Measurements from ENCODE around the gene LTF.

DNA sequence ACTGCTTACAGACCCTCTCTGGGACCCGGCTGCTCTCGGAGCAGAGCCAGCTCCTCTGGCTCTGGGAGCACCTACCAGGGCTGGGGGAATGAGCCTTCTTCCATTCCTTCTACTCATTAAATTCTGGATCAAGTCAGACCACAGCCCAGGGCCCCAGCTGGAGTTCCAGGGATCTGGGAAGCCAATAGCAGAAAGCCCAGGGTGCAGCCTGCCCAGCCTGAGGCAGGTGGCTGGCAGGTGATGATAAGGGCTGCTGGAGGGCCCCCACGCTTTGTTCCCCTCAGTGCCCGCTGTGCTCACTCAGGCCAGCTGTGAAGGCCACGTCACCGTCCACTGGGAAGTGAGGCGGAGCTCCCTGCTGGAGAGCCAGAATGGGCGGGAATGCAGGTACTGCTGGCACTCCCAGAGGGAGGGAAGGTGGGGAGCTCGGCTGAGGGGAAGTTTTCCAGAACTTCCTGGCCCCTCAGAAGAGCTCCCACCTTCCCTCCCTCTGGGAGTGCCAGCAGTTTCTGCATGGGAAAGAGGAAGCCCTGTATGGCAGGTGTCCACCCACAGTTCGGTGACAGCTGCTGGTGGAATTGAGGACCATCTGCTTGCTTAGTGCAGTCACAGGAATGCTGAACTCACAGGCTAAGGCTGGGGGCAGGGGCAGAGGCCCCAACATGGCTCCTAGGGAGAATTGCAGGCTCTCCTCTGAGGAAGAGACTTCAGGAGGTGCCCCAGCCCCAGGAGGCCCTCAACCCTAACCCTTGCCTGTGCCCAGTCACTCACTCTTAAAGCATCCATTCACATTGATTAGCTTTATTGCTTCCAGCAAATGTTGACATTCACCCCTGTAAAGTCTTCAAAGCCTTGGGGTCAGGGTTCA, 20.4 kb upstream of the LTF start:
- TF ChIP-seq, protein P1, sequence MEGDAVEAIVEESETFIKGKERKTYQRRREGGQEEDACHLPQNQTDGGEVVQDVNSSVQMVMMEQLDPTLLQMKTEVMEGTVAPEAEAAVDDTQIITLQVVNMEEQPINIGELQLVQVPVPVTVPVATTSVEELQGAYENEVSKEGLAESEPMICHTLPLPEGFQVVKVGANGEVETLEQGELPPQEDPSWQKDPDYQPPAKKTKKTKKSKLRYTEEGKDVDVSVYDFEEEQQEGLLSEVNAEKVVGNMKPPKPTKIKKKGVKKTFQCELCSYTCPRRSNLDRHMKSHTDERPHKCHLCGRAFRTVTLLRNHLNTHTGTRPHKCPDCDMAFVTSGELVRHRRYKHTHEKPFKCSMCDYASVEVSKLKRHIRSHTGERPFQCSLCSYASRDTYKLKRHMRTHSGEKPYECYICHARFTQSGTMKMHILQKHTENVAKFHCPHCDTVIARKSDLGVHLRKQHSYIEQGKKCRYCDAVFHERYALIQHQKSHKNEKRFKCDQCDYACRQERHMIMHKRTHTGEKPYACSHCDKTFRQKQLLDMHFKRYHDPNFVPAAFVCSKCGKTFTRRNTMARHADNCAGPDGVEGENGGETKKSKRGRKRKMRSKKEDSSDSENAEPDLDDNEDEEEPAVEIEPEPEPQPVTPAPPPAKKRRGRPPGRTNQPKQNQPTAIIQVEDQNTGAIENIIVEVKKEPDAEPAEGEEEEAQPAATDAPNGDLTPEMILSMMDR (IDR thresholded peaks at IDR 0.05; ENCODE audit: poor library complexity, severe bottlenecking) = no peak
- TF ChIP-seq MXI1 (conservative IDR thresholded peaks at IDR 0.05; ENCODE audit: poor library complexity, severe bottlenecking) = no peak
